Suprapubic skin (tissue), 4 donors: ENCODE results near the gene CLIC4. TPM values are rescaled to one million over a fixed set of nuclear protein-coding genes. Genes with fewer than 3 reads are reported as not detected.
"Not testable (repeated sequence)": the region's sequence is repeated elsewhere in the genome, so short reads cannot be mapped to it uniquely, and the experiment has no call there.

Experiments
- DNase-seq, 2 donors: peaks; one replicate each; pipeline ENCODE4 v3.0.0-alpha.2; 2019; ENCODE audit warnings: low spot score in 2 of 2
- H3K27ac ChIP-seq: fragments of 200-600 bp; sonication (generic); one replicate; pipeline ENCODE4 v1.5.1; 2019
- H3K27me3 ChIP-seq: fragments of 200-600 bp; sonication (generic); one replicate; pipeline ENCODE4 v1.5.1; 2019
- H3K36me3 ChIP-seq: fragments of 200-600 bp; sonication (generic); one replicate; pipeline ENCODE4 v1.5.1; 2019
- H3K4me1 ChIP-seq: fragments of 200-600 bp; sonication (generic); one replicate; pipeline ENCODE4 v1.5.1; 2019
- H3K4me3 ChIP-seq: fragments of 200-600 bp; sonication (generic); one replicate; pipeline ENCODE4 v1.5.1; 2019; ENCODE audit warnings: mild to moderate bottlenecking
- H3K9me3 ChIP-seq: fragments of 200-600 bp; sonication (generic); one replicate; pipeline ENCODE4 v1.5.1; 2019
- CTCF ChIP-seq, 2 donors: fragments of 200-600 bp in 1 of 2; fragments of 450-650 bp in 1 of 2; sonication (generic) in 1 of 2; IDR thresholded peaks; one replicate each; pipeline ENCODE4 v1.5.1; 2016 to 2019; ENCODE audit warnings: antibody characterized with exemption in 2 of 2, mild to moderate bottlenecking in 1 of 2, moderate library complexity in 1 of 2
- EP300 ChIP-seq: sonication (generic); formaldehyde crosslinking; IDR thresholded peaks from one replicate; pipeline ENCODE4 v1.6.1; 2017; ENCODE audit warnings: antibody characterized with exemption
- POLR2A ChIP-seq, 2 donors: fragments of 450-650 bp; IDR thresholded peaks; one replicate each; pipeline ENCODE4 v1.6.1; 2017; ENCODE audit warnings: antibody characterized with exemption in 2 of 2, mild to moderate bottlenecking in 2 of 2, moderate library complexity in 2 of 2
- POLR2AphosphoS5 ChIP-seq, 3 donors: sonication (generic); formaldehyde crosslinking; IDR thresholded peaks; one replicate each; pipeline ENCODE4 v1.6.1; 2017; ENCODE audit warnings: antibody characterized with exemption in 3 of 3
- WGBS: methylation state at CpG from one replicate; pipeline ENCODE4 v1.1.5; 2018; 5-methylcytosine and 5-hydroxymethylcytosine counted together
- total RNA-seq, 4 donors: library from RNA; depleted of rRNA; stranded (reverse); fragments of >200 nt; gene quantifications; one replicate each; pipeline ENCODE4 v1.1.0, GENCODE V29; 2016

The CLIC4 gene
- total RNA-seq, 4 donors from 2014 or later: 50.1 to 76.3 (median 71.4) TPM

- 86% methylated on average over 8 of the region's 8 CpGs for WGBS
- H3K4me1 ChIP-seq: peaks cover 39% of the 10 kb centered on the region
- no peak overlapping the region for H3K4me3 ChIP-seq
- no peaks in the 10 kb centered on the region for H3K27me3 ChIP-seq
- no peak for DNase-seq
- no peak overlapping the region for H3K27ac ChIP-seq
- no peaks in the 10 kb centered on the region for H3K9me3 ChIP-seq
- TF ChIP-seq EP300 (no peak), POLR2A (IDR thresholded peaks at IDR 0.05) (no peak), POLR2AphosphoS5 (IDR thresholded peaks at IDR 0.05) (no peak), CTCF (IDR thresholded peaks at IDR 0.05) (no peak)
- H3K36me3 ChIP-seq: no peaks in the 10 kb centered on the region
These were observed 4.6 kb downstream of the CLIC4 start for GRCh38 chr1:24749886-24750285.

- Histone ChIP-seq H3K4me3 (no peak overlapping the region), H3K4me1 (peaks cover 34% of the 10 kb centered on the region), H3K9me3 (no peaks in the 10 kb centered on the region), H3K36me3 (no peaks in the 10 kb centered on the region), H3K27me3 (no peaks in the 10 kb centered on the region), H3K27ac (peak overlapping the region; percentile 27)
- no peak for TF ChIP-seq POLR2A (IDR thresholded peaks at IDR 0.05)
- no peak for TF ChIP-seq CTCF (IDR thresholded peaks at IDR 0.05)
- no peak for TF ChIP-seq POLR2AphosphoS5 (IDR thresholded peaks at IDR 0.05)
- no peak for TF ChIP-seq EP300
- no peak for DNase-seq
- 90% methylated on average over 1 of the region's 1 CpG for WGBS
These were observed 6.6 kb downstream of the CLIC4 start for GRCh38 chr1:24751833-24752232.

GRCh38 chr1:24752305-24752704, 7.1 kb downstream of the CLIC4 start:
- Histone ChIP-seq H3K4me3 (no peak overlapping the region), H3K27ac (no peak overlapping the region), H3K36me3 (no peaks in the 10 kb centered on the region), H3K4me1 (peaks cover 34% of the 10 kb centered on the region), H3K9me3 (no peaks in the 10 kb centered on the region), H3K27me3 (no peaks in the 10 kb centered on the region)
- DNase-seq: no peak
- WGBS: 80% methylated on average over 3 of the region's 3 CpGs
- TF ChIP-seq POLR2AphosphoS5 (IDR thresholded peaks at IDR 0.05): no peak

GRCh38 chr1:24754229-24754628, 9.0 kb downstream of the CLIC4 start:
- H3K4me3 ChIP-seq: no peak overlapping the region
- H3K9me3 ChIP-seq: no peaks in the 10 kb centered on the region
- WGBS: 82% methylated on average over 5 of the region's 5 CpGs
- TF ChIP-seq POLR2A (IDR thresholded peaks at IDR 0.05): no peak
- TF ChIP-seq EP300: no peak
- TF ChIP-seq POLR2AphosphoS5 (IDR thresholded peaks at IDR 0.05): no peak
- TF ChIP-seq CTCF (IDR thresholded peaks at IDR 0.05): no peak
- no peaks in the 10 kb centered on the region for H3K36me3 ChIP-seq
- peaks cover 25% of the 10 kb centered on the region for H3K4me1 ChIP-seq
- no peak for DNase-seq
- no peak overlapping the region for H3K27ac ChIP-seq
- no peaks in the 10 kb centered on the region for H3K27me3 ChIP-seq

- not testable (repeated sequence) for H3K4me3 ChIP-seq, H3K27me3 ChIP-seq, H3K9me3 ChIP-seq, H3K36me3 ChIP-seq, DNase-seq, H3K27ac ChIP-seq
- WGBS: 95% methylated on average over 6 of the region's 6 CpGs
- peaks cover 17% of the 10 kb centered on the region for H3K4me1 ChIP-seq
These were observed 10.1 kb downstream of the CLIC4 start for GRCh38 chr1:24755323-24755722.

GRCh38 chr1:24756395-24756794, 11.1 kb downstream of the CLIC4 start:
- Histone ChIP-seq H3K4me1 (peaks cover 15% of the 10 kb centered on the region), H3K27me3 (no peaks in the 10 kb centered on the region), H3K9me3 (no peaks in the 10 kb centered on the region), H3K4me3 (no peak overlapping the region), H3K36me3 (no peaks in the 10 kb centered on the region), H3K27ac (no peak overlapping the region)
- 97% methylated on average over 2 of the region's 2 CpGs for WGBS
- no peak for TF ChIP-seq POLR2A (IDR thresholded peaks at IDR 0.05)
- TF ChIP-seq CTCF (IDR thresholded peaks at IDR 0.05): no peak
- no peak for TF ChIP-seq POLR2AphosphoS5 (IDR thresholded peaks at IDR 0.05)
- no peak for TF ChIP-seq EP300
- DNase-seq: no peak
